WERI-Rb-1 (cell line): Measurements from ENCODE around the gene SPSB1.

Experiments
- DNase-seq: peaks from one replicate; pipeline ENCODE4 v3.0.0-alpha.2; 2020
- H3K27ac ChIP-seq: fragments of 250-450 bp; sonication (Bioruptor Pico); 2 replicates; pipeline ENCODE4 v1.5.1; 2020; ENCODE audit warnings: mild to moderate bottlenecking, moderate library complexity
- H3K27me3 ChIP-seq: fragments of 250-450 bp; sonication (Bioruptor Pico); 2 replicates; pipeline ENCODE4 v1.5.1; 2021; ENCODE audit warnings: mild to moderate bottlenecking, low read depth, moderate library complexity; ENCODE audit not compliant: insufficient read depth, severe bottlenecking
- H3K36me3 ChIP-seq: fragments of 250-450 bp; sonication (Bioruptor Pico); 2 replicates; pipeline ENCODE4 v1.5.1; 2020; ENCODE audit warnings: mild to moderate bottlenecking, moderate library complexity
- H3K4me3 ChIP-seq: 2 replicates; pipeline ENCODE4 v1.5.1; 2011; ENCODE audit warnings: low read depth, mild to moderate bottlenecking, control low read depth, low read length
- H3K9me3 ChIP-seq: fragments of 250-450 bp; sonication (Bioruptor Pico); 2 replicates; pipeline ENCODE4 v1.5.1; 2021; ENCODE audit warnings: mild to moderate bottlenecking, moderate library complexity; ENCODE audit not compliant: severe bottlenecking
- TF ChIP-seq, protein P1 (sequence below): IDR thresholded peaks from 2 replicates; pipeline ENCODE4 v1.5.1; 2011; ENCODE audit warnings: low read depth, mild to moderate bottlenecking, control low read depth, inconsistent platforms, low read length

Gene SPSB1

DNA sequence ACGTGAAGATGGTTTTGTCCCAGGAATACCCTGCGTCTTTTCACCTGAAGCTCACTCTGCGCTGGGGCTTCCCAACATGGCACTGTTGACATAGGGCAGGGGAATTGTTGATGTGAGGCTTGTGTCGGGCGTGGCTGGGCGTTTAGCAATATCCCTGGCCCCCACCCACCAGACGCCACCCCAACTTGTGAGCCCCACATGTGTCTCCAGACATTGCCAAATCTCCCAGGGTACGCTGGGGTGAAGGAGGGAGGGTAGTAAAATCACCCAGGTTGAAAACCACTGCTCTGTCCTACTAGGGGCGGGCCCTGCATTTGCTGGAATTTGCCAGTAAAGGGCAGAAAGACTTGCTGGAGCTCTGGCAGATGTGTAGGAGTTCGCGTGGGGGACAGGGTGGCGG is 36.0 kb downstream of the SPSB1 start:
- no peaks in the 10 kb centered on the region for H3K27me3 ChIP-seq
- TF ChIP-seq, protein P1, sequence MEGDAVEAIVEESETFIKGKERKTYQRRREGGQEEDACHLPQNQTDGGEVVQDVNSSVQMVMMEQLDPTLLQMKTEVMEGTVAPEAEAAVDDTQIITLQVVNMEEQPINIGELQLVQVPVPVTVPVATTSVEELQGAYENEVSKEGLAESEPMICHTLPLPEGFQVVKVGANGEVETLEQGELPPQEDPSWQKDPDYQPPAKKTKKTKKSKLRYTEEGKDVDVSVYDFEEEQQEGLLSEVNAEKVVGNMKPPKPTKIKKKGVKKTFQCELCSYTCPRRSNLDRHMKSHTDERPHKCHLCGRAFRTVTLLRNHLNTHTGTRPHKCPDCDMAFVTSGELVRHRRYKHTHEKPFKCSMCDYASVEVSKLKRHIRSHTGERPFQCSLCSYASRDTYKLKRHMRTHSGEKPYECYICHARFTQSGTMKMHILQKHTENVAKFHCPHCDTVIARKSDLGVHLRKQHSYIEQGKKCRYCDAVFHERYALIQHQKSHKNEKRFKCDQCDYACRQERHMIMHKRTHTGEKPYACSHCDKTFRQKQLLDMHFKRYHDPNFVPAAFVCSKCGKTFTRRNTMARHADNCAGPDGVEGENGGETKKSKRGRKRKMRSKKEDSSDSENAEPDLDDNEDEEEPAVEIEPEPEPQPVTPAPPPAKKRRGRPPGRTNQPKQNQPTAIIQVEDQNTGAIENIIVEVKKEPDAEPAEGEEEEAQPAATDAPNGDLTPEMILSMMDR = no peak
- H3K27ac ChIP-seq = no peak overlapping the region
- H3K36me3 ChIP-seq = 0 out of 2 replicates have a peak, but pooled peaks cover 7% of the 10 kb centered on the region
- H3K4me3 ChIP-seq = no peak overlapping the region
- no peaks in the 10 kb centered on the region for H3K9me3 ChIP-seq
- DNase-seq = no peak

DNA sequence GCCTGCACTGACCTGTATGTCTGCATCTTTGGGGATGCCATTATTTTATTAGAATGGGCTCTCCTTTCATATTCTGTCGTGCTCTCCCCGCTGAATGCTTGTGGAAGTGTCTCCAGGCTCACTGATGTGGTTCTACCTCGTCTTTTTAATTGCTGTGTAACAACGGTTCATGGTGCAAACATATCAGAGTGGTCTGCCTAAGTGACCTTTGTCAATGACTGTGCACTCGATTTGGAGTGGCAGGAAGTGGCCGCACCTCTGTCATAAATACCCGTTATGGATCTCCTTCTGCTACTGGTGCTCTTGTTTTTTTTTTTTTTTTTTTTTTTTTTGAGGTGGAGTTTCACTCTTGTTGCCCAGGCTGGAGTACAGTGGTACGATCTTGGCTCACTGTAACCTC is 38.3 kb downstream of the SPSB1 start:
- Histone ChIP-seq H3K27ac (no peak overlapping the region), H3K36me3 (no peaks in the 10 kb centered on the region), H3K9me3 (no peaks in the 10 kb centered on the region), H3K27me3 (no peaks in the 10 kb centered on the region), H3K4me3 (no peak overlapping the region)
- no peak for DNase-seq
- TF ChIP-seq, protein P1 = no peak

DNA sequence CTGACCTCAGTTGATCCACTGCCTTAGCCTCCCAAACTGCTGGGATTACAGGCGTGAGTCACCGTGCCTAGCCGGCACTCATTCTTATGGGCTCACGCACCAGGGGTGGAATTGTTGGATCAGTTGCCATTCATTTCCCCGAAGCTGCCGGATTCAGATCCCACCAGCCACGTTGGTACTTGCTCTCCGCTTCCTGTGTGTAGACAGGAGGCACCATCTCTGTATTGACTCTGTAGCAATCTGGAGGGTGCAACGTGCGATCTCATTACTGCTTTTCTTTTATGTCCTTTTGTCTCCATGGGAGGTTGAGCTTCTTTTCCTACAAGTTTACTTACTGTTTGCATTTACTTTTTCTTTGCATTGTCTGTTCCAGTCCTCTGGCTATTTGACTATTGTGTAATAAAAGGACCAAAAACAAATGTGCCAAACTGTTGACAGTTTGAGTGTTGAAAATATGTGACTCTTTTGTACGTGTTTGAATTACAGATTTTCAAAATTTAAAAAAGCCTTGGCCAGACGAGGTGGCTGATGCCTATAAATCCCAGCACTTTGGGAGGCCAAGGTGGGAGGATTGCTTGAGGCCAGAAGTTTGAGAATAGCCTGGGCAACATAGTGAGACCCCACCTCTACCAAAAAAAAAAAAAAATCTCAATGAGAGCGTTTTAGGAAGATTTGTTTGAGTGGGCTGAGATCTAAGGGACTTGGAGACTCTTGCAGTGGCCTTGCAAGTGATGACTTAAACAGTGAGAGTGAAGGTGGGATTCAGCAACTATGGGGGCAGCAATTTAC is 39.1 kb downstream of the SPSB1 start:
- DNase-seq = no peak
- H3K4me3 ChIP-seq = no peak overlapping the region
- no peaks in the 10 kb centered on the region for H3K36me3 ChIP-seq
- no peaks in the 10 kb centered on the region for H3K9me3 ChIP-seq
- TF ChIP-seq, protein P1 = no peak
- H3K27ac ChIP-seq = no peak overlapping the region
- H3K27me3 ChIP-seq = no peaks in the 10 kb centered on the region

DNA sequence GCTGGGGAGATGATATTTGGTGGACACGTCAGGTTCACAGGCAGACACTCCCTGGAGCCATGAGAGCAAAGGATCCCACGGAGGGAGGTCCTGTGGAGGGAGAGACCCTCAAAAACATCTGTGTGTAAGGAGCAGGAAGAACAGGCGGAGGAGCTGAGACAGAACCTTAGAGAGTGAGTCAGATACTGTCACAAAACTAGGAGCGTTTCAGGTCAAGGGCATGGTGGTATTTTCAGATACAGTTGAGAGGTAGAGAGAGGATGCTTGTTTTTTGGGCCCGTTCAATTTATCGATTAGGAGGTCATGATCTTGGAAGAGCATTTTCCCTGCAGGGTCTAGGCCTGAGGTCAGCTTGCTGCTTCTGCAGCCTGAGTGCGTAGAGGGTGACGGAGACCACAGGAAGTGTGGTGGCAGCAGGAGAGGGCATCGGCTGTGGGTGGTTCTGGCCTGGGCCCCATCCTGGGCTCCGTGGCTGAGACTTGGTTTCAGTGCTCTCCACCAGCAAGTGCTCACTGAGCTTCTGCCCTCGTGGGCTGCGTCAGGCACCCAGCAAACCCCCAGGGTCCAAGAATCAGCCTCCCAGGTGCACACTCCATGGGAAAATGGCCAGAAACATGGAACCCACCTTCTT is 39.9 kb downstream of the SPSB1 start:
- no peaks in the 10 kb centered on the region for H3K36me3 ChIP-seq
- no peak overlapping the region for H3K4me3 ChIP-seq

DNA sequence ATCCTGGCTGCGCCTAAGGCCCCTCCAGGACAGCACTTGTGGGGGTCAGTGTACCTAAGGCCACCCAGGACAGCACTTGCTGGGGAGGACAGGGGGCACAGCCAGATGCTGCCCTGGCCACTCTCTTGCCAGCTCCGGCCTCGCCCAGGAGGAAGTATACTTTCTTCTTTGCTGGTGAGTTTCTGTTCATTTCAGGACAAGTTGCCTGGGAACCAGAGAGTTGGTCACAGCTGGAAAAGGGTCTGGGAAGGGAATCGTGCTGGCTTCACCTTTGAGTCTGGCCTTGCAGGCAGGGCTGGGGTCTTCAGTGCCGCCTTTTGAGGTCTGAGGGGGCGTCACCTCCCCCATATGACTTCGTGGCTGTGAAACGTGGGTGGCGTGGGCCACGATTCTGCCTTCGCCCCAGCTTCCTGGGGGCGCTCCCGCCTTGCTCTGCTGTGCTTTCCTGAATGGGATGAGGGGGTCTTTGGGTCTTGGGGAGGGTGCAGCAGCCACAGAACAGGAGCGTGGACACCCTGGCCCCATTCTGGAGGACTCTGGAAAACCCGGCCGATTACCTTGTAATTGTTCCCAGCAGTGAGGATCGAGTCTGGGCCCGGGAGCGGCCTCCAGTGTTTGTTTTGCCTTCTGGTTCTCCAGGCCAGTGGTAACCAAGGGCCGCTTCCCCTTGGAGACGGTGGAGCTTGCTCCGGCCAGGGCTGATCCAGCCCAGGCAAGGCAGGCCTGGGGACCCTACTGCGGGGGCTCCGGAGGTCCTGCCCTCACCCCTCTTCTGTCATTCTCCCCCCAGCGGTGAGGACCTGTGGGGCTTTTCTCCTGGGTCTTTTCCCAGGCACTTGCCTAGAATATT is 45.9 kb downstream of the SPSB1 start:
- Histone ChIP-seq H3K27me3 (no peaks in the 10 kb centered on the region), H3K36me3 (peaks cover 7% of the 10 kb centered on the region; the same call in 1 of the 2 replicates), H3K9me3 (peaks cover 7% of the 10 kb centered on the region), H3K4me3 (no peak overlapping the region), H3K27ac (no peak overlapping the region)
- DNase-seq = no peak
- TF ChIP-seq, protein P1 = no peak

More for the DNA sequence above, 39.9 kb downstream of the SPSB1 start:
- H3K27ac ChIP-seq = peak overlapping the region; percentile 28; the same call in 1 of the 2 replicates
- TF ChIP-seq, protein P1 = no peak
- DNase-seq = no peak
- H3K27me3 ChIP-seq = no peaks in the 10 kb centered on the region
- H3K9me3 ChIP-seq = no peaks in the 10 kb centered on the region
